ENCODE measurements around the gene TENM3. TPM values are rescaled to one million over a fixed set of nuclear protein-coding genes. Genes with fewer than 3 reads are reported as not detected.

TENM3 gene
- total RNA-seq, 4 donors from 2014 or later = 0.64 to 5.5 (median 2.1) TPM

- no peak overlapping the region for H3K27ac ChIP-seq
- intact Hi-C loops (cut with DNase I) = no loop called here
- H3K4me3 ChIP-seq = no peak overlapping the region
- WGBS, 2 donors = 73 to 79% methylated on average over 10 of the region's 10 CpGs
- no peaks in the 10 kb centered on the region for H3K36me3 ChIP-seq
- no peak for DNase-seq
- peaks cover 0 to 8% (median 0%) of the 10 kb centered on the region in 4 donors for H3K27me3 ChIP-seq
- H3K4me1 ChIP-seq = no peaks in the 10 kb centered on the region
- H3K9me3 ChIP-seq = no peaks in the 10 kb centered on the region
- TF ChIP-seq CTCF (IDR thresholded peaks at IDR 0.05) = no peak
- no peak for TF ChIP-seq POLR2A (IDR thresholded peaks at IDR 0.05)
Observed at GRCh38 chr4:182324282-182324681, 81.1 kb downstream of the TENM3 start.

GRCh38 chr4:182325397-182325796 is 82.2 kb downstream of the TENM3 start:
- peaks cover 0 to 8% (median 0%) of the 10 kb centered on the region in 4 donors for H3K27me3 ChIP-seq
- no peak overlapping the region for H3K4me3 ChIP-seq
- intact Hi-C loops (cut with DNase I) = no loop called here

GRCh38 chr4:182325848-182326255 is 82.7 kb downstream of the TENM3 start:
- intact Hi-C loops (cut with DNase I) = no loop called here
- TF ChIP-seq POLR2A (IDR thresholded peaks at IDR 0.05) (no peak), CTCF (IDR thresholded peaks at IDR 0.05) (no peak)
- H3K4me3 ChIP-seq = no peak overlapping the region
- no peak for DNase-seq
- H3K4me1 ChIP-seq = no peaks in the 10 kb centered on the region
- no peaks in the 10 kb centered on the region for H3K9me3 ChIP-seq
- peaks cover 0 to 8% (median 0%) of the 10 kb centered on the region in 4 donors for H3K27me3 ChIP-seq
- 90 to 93% methylated on average over 14 to 16 of the region's 16 CpGs for WGBS, 2 donors
- H3K27ac ChIP-seq = no peak overlapping the region
- no peaks in the 10 kb centered on the region for H3K36me3 ChIP-seq

More at GRCh38 chr4:182325397-182325796, 82.2 kb downstream of the TENM3 start:
- Histone ChIP-seq H3K27ac (no peak overlapping the region), H3K36me3 (no peaks in the 10 kb centered on the region), H3K4me1 (no peaks in the 10 kb centered on the region), H3K9me3 (no peaks in the 10 kb centered on the region)
- TF ChIP-seq POLR2A (IDR thresholded peaks at IDR 0.05) = no peak
- no peak for TF ChIP-seq CTCF (IDR thresholded peaks at IDR 0.05)
- no peak for DNase-seq
- WGBS, 2 donors = 64 to 71% methylated on average over 3 of the region's 3 CpGs

- peaks cover 0 to 8% (median 0%) of the 10 kb centered on the region in 4 donors for H3K27me3 ChIP-seq
- no peak overlapping the region for H3K4me3 ChIP-seq
Observed at GRCh38 chr4:182328505-182328904, 85.3 kb downstream of the TENM3 start.

GRCh38 chr4:182337366-182337765 is 94.2 kb downstream of the TENM3 start:
- intact Hi-C loops (cut with DNase I) = no loop called here
- TF ChIP-seq CTCF (IDR thresholded peaks at IDR 0.05) = no peak
- no peak for TF ChIP-seq POLR2A (IDR thresholded peaks at IDR 0.05)
- Histone ChIP-seq H3K27ac (no peak overlapping the region), H3K36me3 (no peaks in the 10 kb centered on the region), H3K27me3 (peaks cover 0 to 36% (median 0%) of the 10 kb centered on the region in 4 donors), H3K9me3 (no peaks in the 10 kb centered on the region), H3K4me1 (peaks cover 0 to 14% (median 0%) of the 10 kb centered on the region in 3 donors), H3K4me3 (no peak overlapping the region)
- WGBS, 2 donors = 77 to 82% methylated on average over 1 of the region's 1 CpG
- no peak for DNase-seq

More at GRCh38 chr4:182328505-182328904, 85.3 kb downstream of the TENM3 start:
- DNase-seq = no peak
- Histone ChIP-seq H3K36me3 (no peaks in the 10 kb centered on the region), H3K27ac (no peak overlapping the region), H3K9me3 (no peaks in the 10 kb centered on the region), H3K4me1 (no peaks in the 10 kb centered on the region)
- TF ChIP-seq CTCF (IDR thresholded peaks at IDR 0.05) (no peak), POLR2A (IDR thresholded peaks at IDR 0.05) (no peak)
- intact Hi-C loops (cut with DNase I) = no loop called here
- 75 to 81% methylated on average over 6 to 7 of the region's 7 CpGs for WGBS, 2 donors

Measured in esophagus squamous epithelium (tissue), 5 donors.